HTERT RPE-1 (cell line): ENCODE measurements around the gene GALC.

Experiments used
- in situ Hi-C: fragments of 300-500 bp; cut with MboI; formaldehyde crosslinking; loops from 4 replicates; pipeline ENCODE4 v1.14.3; 2020; ENCODE audit warnings: low sequenced_read_pairs

Gene GALC

GRCh38 chr14:88007608-88008007 is 14.6 kb upstream of the GALC start:
- in situ Hi-C loops: no loop called here

GRCh38 chr14:88005978-88006851 is 13.2 kb upstream of the GALC start:
- in situ Hi-C loops: no loop called here

GRCh38 chr14:88005050-88005481 is 12.1 kb upstream of the GALC start, which contains the start of gene GPR65:
TSS of gene GPR65 (plus strand) at chr14:88005135. CDS start at chr14:88010848, 5,713 bp downstream.
- in situ Hi-C loops: no loop called here

GRCh38 chr14:88004506-88005036 is 11.6 kb upstream of the GALC start:
- in situ Hi-C loops: no loop called here

GRCh38 chr14:88003425-88003824 is 10.4 kb upstream of the GALC start:
- in situ Hi-C loops: no loop called here

GRCh38 chr14:88002421-88003075 is 9.6 kb upstream of the GALC start:
- in situ Hi-C loops: no loop called here

GRCh38 chr14:87999277-87999676 is 6.3 kb upstream of the GALC start:
- in situ Hi-C loops: no loop called here

- in situ Hi-C loops: no loop called here
Observed at GRCh38 chr14:87998482-87998881, 5.5 kb upstream of the GALC start.

- in situ Hi-C loops: no loop called here
Observed at GRCh38 chr14:87996291-87996592, 3.3 kb upstream of the GALC start.

- in situ Hi-C loops: no loop called here
Observed at GRCh38 chr14:87995500-87996290, 2.7 kb upstream of the GALC start.

- in situ Hi-C loops: no loop called here
Observed at GRCh38 chr14:87994974-87995373, 2.0 kb upstream of the GALC start.

GRCh38 chr14:87992346-87992717 is 650 bp downstream of the GALC start:
- in situ Hi-C loops: no loop called here

- in situ Hi-C loops: no loop called here
Observed at GRCh38 chr14:87990682-87991081, 2.3 kb downstream of the GALC start.

- in situ Hi-C loops: no loop called here
Observed at GRCh38 chr14:87989956-87990299, 3.1 kb downstream of the GALC start.

- in situ Hi-C loops: no loop called here
Observed at GRCh38 chr14:87989221-87989955, 3.6 kb downstream of the GALC start.

GRCh38 chr14:87979689-87980088 is 13.3 kb downstream of the GALC start:
- in situ Hi-C loops: no loop called here

GRCh38 chr14:87975636-87976035 is 17.3 kb downstream of the GALC start:
- in situ Hi-C loops: no loop called here

GRCh38 chr14:87971010-87971409 is 22.0 kb downstream of the GALC start:
- in situ Hi-C loops: no loop called here

- in situ Hi-C loops: no loop called here
Observed at GRCh38 chr14:87967496-87967895, 25.5 kb downstream of the GALC start.

GRCh38 chr14:87966816-87967215 is 26.2 kb downstream of the GALC start:
- in situ Hi-C loops: no loop called here

GRCh38 chr14:87961246-87961645 is 31.7 kb downstream of the GALC start:
- in situ Hi-C loops: no loop called here
